HG03103 (cell line): ENCODE results near the gene PLCL1.

Experiments used
- ATAC-seq: cut with Tn5 transposase; IDR thresholded peaks from one replicate; pipeline ENCODE4 v1.9.1; 2021; ENCODE audit warnings: low read depth; ENCODE audit not compliant: unreplicated experiment

The PLCL1 gene

DNA sequence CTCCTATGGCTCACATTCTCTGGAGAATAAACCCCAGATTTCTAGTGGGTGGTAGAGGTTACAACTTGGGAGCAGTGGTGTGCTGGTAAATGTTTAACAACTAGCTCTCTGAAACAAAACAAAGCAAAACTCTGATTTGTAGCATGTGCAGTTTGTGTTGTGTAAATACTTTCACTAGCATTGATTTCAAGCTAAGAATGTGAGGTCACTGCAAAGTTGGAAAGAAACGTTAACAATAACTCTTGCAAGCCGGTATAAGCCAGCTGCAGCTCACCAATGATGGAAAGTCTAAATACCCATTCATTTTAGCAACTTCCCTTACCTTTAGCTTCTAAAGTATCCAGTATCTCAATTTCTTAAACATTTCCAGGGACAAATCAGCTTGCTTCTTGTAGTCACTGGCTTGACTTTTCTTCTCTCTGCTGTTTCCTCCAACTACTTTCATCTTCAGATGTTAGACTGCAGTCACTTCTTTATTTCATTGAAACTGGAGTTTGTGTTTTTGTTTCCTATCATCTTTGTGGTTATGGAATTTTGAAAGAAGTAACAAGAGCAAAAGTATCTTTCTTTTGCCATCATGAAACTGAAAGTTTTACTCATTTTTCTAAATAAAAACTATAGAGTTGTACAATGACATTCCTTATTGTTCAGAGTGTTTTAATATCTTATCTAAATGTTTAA lies 140.2 kb downstream of the PLCL1 start:
- ATAC-seq = no peak

DNA sequence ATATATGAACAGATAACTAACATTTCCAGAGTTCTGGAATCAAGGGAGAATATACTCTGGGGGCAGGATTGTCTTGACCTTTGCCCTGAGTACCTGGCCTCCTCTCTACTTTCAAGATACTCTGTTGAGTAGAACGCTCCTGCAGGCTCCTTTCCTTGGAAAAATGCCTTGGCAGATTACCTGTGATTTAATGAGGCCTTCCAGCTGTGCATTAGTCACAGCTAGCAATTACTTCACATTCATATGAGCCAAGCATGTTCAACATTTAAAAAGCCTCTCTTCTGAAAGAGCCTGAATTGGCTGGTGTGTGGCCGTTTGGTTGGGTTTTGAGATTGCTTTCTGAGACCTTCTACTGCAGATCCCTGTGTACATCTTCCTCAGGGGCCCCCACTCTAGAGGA lies 142.2 kb downstream of the PLCL1 start:
- ATAC-seq = no peak

GRCh38 chr2:197947219-197947757 lies 142.9 kb downstream of the PLCL1 start:
- no peak for ATAC-seq

GRCh38 chr2:197949224-197949623 lies 144.8 kb downstream of the PLCL1 start:
- no peak for ATAC-seq

GRCh38 chr2:197950006-197950405 lies 145.6 kb downstream of the PLCL1 start:
- no peak for ATAC-seq

- ATAC-seq = no peak
Observed at GRCh38 chr2:197950724-197951123, 146.3 kb downstream of the PLCL1 start.

DNA sequence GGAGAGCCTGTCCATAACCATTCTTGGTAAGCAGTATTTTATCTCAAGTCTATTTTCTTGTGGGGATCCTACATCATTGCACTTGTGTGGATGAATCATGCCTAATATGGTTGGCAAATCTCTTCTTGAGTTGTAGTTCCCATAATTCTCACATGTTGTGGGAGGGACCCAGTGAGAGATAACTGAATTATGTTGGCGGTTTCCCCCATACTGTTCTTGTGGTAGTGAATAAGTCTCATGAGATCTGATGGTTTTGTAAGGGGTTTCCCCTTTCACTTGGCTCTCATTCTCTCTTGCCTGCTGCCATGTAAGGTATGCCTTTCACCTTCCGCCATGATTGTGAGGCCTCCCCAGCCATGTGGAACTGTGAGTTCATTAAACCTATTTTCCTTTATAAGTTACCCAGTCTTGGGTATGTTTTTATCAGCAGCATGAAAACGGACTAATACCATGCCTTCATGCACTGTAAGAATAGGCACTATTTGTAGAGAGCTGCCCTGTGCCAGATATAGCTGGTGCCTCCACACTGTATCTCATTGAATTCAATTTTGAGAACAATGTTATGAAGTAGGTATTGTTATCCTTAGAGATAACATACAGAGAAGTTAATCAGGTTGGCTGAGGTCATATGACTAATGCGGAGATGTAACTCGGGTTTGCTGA lies 148.3 kb downstream of the PLCL1 start:
- ATAC-seq = no peak

DNA sequence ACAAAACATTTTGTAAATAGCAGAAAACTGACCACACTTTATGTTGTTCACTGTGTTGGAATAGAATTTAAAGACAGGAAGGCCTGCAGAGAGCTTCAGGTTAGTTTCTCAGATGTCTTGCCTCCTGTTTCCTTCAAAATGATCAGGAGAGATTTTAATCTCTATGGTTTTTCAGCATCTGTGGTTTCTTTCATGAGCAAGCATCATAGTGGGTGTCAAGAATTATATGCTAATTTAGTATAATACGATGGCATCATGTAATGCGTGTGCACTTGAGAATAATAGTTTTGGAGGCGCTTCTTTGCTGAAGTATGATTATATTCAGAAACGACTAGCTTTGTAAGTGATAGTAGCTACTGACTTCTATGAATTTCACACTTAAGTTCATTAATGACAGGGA lies 149.9 kb downstream of the PLCL1 start:
- ATAC-seq = no peak

DNA sequence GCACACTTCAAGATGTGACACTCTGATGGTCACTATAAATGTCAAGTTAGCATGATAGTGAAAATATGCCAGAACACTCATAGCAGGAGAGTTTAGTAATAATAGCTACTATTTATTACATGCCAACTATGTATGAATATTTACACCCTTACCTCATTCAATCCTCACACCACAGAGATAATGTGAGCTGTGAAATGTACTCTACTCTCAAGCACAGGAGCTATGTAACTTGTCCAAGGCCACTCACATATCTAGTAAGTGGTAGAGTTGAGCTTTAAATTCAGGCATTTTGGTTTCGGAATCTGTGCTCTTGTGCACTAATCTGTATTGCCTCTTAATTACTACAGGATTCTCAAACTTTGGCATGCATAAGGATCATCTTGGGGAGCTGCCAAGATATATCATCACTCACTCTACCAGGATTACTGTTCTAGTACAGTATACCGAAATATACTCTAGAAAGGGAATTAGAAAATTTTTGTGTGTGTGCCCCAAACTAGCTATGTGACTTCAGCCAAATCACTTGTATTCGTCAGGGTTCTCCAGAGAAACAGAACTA lies 154.3 kb downstream of the PLCL1 start:
- ATAC-seq = no peak

GRCh38 chr2:197959383-197959782 lies 155.0 kb downstream of the PLCL1 start:
- no peak for ATAC-seq

DNA sequence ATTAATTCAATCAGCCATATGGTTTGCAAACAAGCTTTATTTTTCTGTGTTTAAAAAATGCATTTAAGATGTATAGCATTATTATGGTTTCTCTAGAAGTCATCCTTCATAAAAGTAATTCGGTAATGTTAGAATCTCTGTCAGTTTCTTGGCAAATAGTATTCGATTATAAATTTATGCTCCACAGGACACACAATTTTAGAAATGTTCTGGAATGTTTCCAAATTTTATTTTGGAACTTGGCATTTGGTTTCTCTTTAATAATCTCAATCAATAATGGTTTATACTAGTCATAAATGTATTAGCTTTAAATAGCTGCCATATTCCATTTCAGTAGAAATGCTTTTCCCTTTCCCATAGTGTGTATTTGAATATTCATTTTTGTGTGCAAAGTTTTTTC lies 156.4 kb downstream of the PLCL1 start:
- no peak for ATAC-seq

- ATAC-seq = no peak
Observed at GRCh38 chr2:197964720-197965119, 160.3 kb downstream of the PLCL1 start.

DNA sequence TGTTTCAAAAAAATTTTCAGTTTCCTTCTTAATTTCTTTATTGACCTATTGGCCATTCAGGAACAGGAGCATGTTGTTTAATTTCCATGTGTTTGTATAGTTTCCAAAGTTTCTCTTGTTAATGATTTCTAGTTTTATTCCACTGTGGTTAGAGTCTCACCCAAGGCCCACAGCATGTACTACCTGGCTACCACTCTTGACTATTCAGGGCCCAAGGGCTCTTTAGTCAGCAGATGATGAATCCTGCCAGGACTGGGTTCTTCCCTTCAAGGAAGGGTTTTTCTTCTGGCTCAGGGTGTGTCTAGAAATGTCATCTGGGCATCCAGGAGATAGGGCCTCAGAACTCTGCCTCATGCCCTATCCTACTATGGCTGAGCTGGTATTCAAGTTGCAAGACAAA lies 161.4 kb downstream of the PLCL1 start:
- ATAC-seq = no peak

DNA sequence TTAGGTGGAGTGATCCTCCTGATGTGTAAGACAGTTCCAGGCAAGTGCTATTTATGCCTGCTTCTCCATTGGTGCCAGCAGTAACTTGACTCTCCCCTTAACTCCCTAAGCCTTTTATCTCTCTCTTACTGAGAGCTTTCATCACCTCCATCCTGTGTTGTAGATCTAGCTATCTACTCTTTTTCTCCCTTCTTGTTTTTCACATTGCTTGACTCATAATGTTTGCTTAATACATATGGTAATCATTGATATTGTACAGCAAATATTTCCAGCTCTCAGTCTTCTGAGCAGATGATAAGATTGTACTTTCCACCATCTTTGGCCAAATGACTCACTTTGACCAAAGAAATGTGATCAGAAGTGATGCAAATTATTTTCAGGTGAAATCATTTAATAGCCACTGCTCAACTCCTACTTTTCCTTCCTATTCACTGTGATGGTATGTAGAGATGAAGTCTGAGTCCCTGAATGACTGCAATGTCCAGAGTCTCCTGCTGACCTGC lies 165.0 kb downstream of the PLCL1 start:
- no peak for ATAC-seq

- no peak for ATAC-seq
Observed at GRCh38 chr2:197972061-197972460, 167.7 kb downstream of the PLCL1 start.

DNA sequence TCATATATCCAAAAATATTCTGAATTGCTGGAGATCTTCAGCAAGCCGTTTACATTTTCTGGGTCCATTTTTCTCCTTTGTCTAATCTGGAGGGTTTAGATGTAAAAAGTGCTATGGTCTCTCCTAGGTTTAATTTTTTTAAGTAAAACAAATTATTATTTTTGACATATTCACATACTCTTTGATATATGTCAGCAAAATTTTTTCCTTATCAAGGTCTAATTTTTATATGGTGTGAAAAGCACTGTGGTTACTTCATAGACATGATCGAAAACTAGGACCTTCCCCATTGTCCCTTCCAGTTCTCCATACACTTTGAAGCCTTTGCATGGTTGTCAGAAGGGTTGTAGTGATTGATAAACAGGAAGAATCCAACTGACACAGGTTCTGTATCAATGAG lies 168.2 kb downstream of the PLCL1 start:
- no peak for ATAC-seq

GRCh38 chr2:197973772-197974171 lies 169.4 kb downstream of the PLCL1 start:
- no peak for ATAC-seq

GRCh38 chr2:197975931-197976519 lies 171.6 kb downstream of the PLCL1 start:
- ATAC-seq = no peak

DNA sequence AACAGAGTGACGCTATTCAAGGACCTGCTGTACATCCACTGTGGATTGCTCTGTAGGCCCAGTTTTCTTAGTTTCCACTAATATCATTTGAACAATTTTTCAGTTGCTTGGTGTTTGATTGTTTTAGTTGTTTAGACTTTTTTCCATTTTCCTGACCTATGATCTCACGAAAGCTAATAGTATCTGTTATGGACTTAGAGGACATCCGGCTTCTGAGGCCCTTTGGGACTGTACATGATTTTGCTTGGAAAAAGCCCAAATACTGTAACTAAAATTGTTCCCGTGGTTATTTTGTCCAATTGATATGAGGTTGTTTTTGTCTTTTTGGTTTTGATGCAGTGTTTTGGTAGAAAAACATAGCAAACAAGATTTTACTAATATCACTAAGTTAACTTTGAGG lies 174.6 kb downstream of the PLCL1 start:
- ATAC-seq = no peak

DNA sequence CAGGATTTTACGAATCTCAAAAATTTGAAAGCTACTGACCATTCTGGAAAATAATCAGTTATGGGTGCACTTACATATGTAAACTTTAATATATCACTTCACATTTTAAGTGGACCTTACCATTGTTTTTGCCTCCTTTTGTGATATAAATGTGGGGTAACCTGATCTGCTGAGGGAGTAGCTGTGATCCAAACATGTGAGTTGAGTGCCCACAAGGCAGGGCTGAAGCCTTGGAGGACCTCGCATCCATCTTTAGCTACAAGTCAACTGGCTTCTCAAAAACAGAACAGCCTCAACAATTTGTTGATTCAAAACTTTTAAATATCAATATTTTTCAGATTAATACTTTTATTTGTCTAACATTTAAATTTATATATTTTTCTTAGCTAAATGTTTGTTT lies 178.2 kb downstream of the PLCL1 start:
- no peak for ATAC-seq

DNA sequence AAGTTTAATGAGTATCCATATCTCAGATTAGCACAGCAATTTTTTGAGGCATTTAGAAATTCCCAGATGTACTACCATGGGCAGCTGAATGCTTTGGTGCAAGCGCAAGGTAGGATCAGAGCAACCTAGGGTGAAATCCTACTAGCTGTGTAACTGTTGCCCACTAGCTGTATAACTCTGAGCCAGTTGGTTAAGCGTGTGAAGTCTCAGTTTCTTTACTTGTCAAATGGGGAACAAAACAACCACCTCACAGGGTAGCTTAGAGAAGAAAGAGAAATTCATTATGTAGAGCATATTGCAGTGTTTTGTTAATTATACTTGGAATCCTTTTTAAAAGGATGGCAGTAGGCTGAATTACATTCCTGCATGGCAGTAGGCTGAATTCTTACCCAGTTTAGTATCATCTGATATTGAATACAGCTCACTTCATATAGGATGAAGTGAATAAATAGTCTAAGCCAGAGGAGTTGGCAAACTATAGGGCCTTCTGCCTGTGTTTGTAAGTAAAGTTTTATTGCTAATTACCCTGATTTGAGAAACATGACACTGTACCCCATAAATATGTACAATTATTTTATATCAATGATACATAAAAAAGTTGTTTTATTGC lies 180.7 kb downstream of the PLCL1 start:
- no peak for ATAC-seq
